GM12878 (cell line): Measurements from ENCODE around the gene ADAMTS16. TPM values are rescaled to one million over a fixed set of nuclear protein-coding genes. Genes with fewer than 3 reads are reported as not detected.

Experiments
- ATAC-seq: fragments of 200-7000 bp; cut with Tn5 transposase; 3 replicates; pipeline ENCODE4 v1.9.1; 2020; ENCODE audit warnings: mild to moderate bottlenecking, moderate library complexity
- BruUV-seq: library from RNA; stranded (reverse); fragments of 400-500 nt; replicated peaks from 2 replicates; lab custom pipeline; 2021; lab: Mats Ljungman, UMichigan
- CTCF ChIA-PET: fragments of 300-600 bp; sonication (Branson Sonifier 250); formaldehyde crosslinking; extraction: SDS; loops from one replicate; lab custom pipeline; 2021; ENCODE audit warnings: inconsistent platforms; lab: Yijun Ruan, JAX
- POLR2A ChIA-PET: fragments of 350-600 bp; formaldehyde crosslinking; extraction: SDS; loops from one replicate; lab custom pipeline; 2021; ENCODE audit warnings: inconsistent platforms; lab: Charles Lee
- RAD21 ChIA-PET: fragments of 300-600 bp; sonication (Branson Sonifier 250); formaldehyde crosslinking; loops from one replicate; lab custom pipeline; 2023; ENCODE audit warnings: antibody characterized with exemption; ENCODE audit not compliant: unreplicated experiment; lab: Charles Lee
- SMC1A ChIA-PET: fragments of 300-600 bp; sonication (Branson Sonifier 250); formaldehyde crosslinking; loops from one replicate; lab custom pipeline; 2023; ENCODE audit not compliant: unreplicated experiment, uncharacterized antibody; lab: Charles Lee
- DNase-seq: peaks from one replicate; pipeline ENCODE4 v3.0.0-alpha.2; 2011; ENCODE audit warnings: low read depth, low spot score
- FAIRE-seq: peaks from 3 replicates; lab custom pipeline; 2011; peaks lifted over from hg19 to GRCh38; lab: Jason Lieb, UNC
- H2AFZ ChIP-seq: 2 replicates; pipeline ENCODE4 v1.6.0; 2011; ENCODE audit warnings: low read depth, low read length, control low read depth; ENCODE audit not compliant: control insufficient read depth
- H3K27ac ChIP-seq: 2 replicates; pipeline ENCODE4 v1.5.1; 2011; ENCODE audit warnings: control low read depth; ENCODE audit not compliant: control insufficient read depth, insufficient read depth
- H3K27me3 ChIP-seq, 2 experiments: replicated peaks in 1 of 2; 2 replicates each; pipeline versions ENCODE4 v1.6.0 to v1.6.1; 2011; ENCODE audit warnings: low read length in 1 of 2; ENCODE audit not compliant: control insufficient read depth in 2 of 2, insufficient read depth in 2 of 2
- H3K36me3 ChIP-seq, 2 experiments: 2 replicates each; pipeline ENCODE4 v1.5.1; 2011; ENCODE audit warnings: low read length in 1 of 2; ENCODE audit not compliant: control insufficient read depth in 2 of 2, insufficient read depth in 2 of 2
- H3K4me1 ChIP-seq: 2 replicates; pipeline ENCODE4 v1.6.1; 2011; ENCODE audit warnings: mild to moderate bottlenecking, low read length, moderate library complexity, mixed read lengths; ENCODE audit not compliant: control insufficient read depth, insufficient read depth
- H3K4me2 ChIP-seq: 2 replicates; pipeline ENCODE4 v1.6.0; 2011; ENCODE audit warnings: control low read depth; ENCODE audit not compliant: control insufficient read depth, insufficient read depth
- H3K4me3 ChIP-seq: fragments of 200-600 bp; sonication (generic); 2 replicates; pipeline ENCODE4 v1.5.1; 2016
- H3K79me2 ChIP-seq: 2 replicates; pipeline ENCODE4 v1.6.0; 2011; ENCODE audit warnings: low read length; ENCODE audit not compliant: control insufficient read depth, insufficient read depth
- H3K9ac ChIP-seq: 2 replicates; pipeline ENCODE4 v1.8.0; 2011; ENCODE audit warnings: low read length, control low read depth, mixed read lengths; ENCODE audit not compliant: control insufficient read depth, insufficient read depth
- H3K9me3 ChIP-seq: replicated peaks from 3 replicates; pipeline ENCODE4 v1.5.1; 2011; ENCODE audit warnings: mild to moderate bottlenecking, low read length; ENCODE audit not compliant: control insufficient read depth, insufficient read depth
- H4K20me1 ChIP-seq: 2 replicates; pipeline ENCODE4 v1.6.0; 2011; ENCODE audit not compliant: control insufficient read depth, insufficient read depth
- CBX5 ChIP-seq: sonication (generic); IDR thresholded peaks from 2 replicates; pipeline ENCODE4 v1.6.1; 2016; ENCODE audit warnings: low read depth, moderate library complexity, mild to moderate bottlenecking, inconsistent platforms
- CUX1 ChIP-seq: IDR thresholded peaks from 2 replicates; pipeline ENCODE4 v1.6.1; 2012; ENCODE audit warnings: improper control_type of control experiment, low read depth, low read length; ENCODE audit not compliant: insufficient replicate concordance
- EP300 ChIP-seq, 2 experiments: fragments of 150-350 bp in 1 of 2; IDR thresholded peaks; 2 replicates each; pipeline ENCODE4 v1.6.1; 2011 to 2012; ENCODE audit warnings: low read depth in 2 of 2, low read length in 2 of 2, borderline replicate concordance in 1 of 2, improper control_type of control experiment in 1 of 2, inconsistent platforms in 1 of 2; ENCODE audit not compliant: control insufficient read depth in 1 of 2
- ESRRA ChIP-seq: IDR thresholded peaks from 2 replicates; pipeline ENCODE4 v1.6.1; 2012; ENCODE audit warnings: mild to moderate bottlenecking, low read length, improper control_type of control experiment
- IRF4 ChIP-seq: IDR thresholded peaks from 2 replicates; pipeline ENCODE4 v1.6.1; 2011; ENCODE audit warnings: low read depth, low read length
- MEF2B ChIP-seq: fragments of 450-650 bp; IDR thresholded peaks from 2 replicates; pipeline ENCODE4 v1.6.1; 2018; ENCODE audit warnings: mild to moderate bottlenecking, moderate library complexity; ENCODE audit not compliant: partially characterized antibody, poor library complexity, severe bottlenecking
- NFYA ChIP-seq: IDR thresholded peaks from 2 replicates; pipeline ENCODE4 v1.6.1; 2011; ENCODE audit warnings: low read depth, mild to moderate bottlenecking, low read length, improper control_type of control experiment, borderline replicate concordance
- NR2F1 ChIP-seq: fragments of 450-650 bp; conservative IDR thresholded peaks from 2 replicates; pipeline ENCODE4 v1.6.1; 2017; ENCODE audit warnings: mild to moderate bottlenecking
- PKNOX1 ChIP-seq: fragments of 450-650 bp; IDR thresholded peaks from 2 replicates; pipeline ENCODE4 v1.6.1; 2016; ENCODE audit warnings: mild to moderate bottlenecking
- RUNX3 ChIP-seq: IDR thresholded peaks from 2 replicates; pipeline ENCODE4 v1.6.1; 2012; ENCODE audit warnings: low read length, inconsistent platforms
- SMAD5 ChIP-seq: IDR thresholded peaks from 2 replicates; pipeline ENCODE4 v1.6.1; 2016; ENCODE audit warnings: antibody characterized with exemption, low read depth
- SP1 ChIP-seq: IDR thresholded peaks from one replicate; pipeline ENCODE4 v1.6.1; 2011; ENCODE audit warnings: low read depth, low read length
- SREBF1 ChIP-seq: IDR thresholded peaks from 2 replicates; pipeline ENCODE4 v1.6.1; 2012; ENCODE audit warnings: mild to moderate bottlenecking, low read length
- USF1 ChIP-seq: IDR thresholded peaks from 2 replicates; pipeline ENCODE4 v1.6.1; 2011; ENCODE audit warnings: borderline replicate concordance, low read depth, mild to moderate bottlenecking, moderate library complexity, mixed read lengths, low read length; ENCODE audit not compliant: insufficient read depth; ENCODE audit errors: extremely low read length
- WRNIP1 ChIP-seq: IDR thresholded peaks from 2 replicates; pipeline ENCODE4 v1.6.1; 2011; ENCODE audit warnings: low read depth, low read length, improper control_type of control experiment, borderline replicate concordance
- ZNF207 ChIP-seq: fragments of 450-650 bp; IDR thresholded peaks from 2 replicates; pipeline ENCODE4 v1.6.1; 2014; ENCODE audit warnings: antibody characterized with exemption, mild to moderate bottlenecking, borderline replicate concordance
- ZNF217 ChIP-seq: fragments of 450-650 bp; IDR thresholded peaks from 2 replicates; pipeline ENCODE4 v1.6.1; 2017; ENCODE audit warnings: antibody characterized with exemption, mild to moderate bottlenecking
- ZNF622 ChIP-seq: fragments of 450-650 bp; IDR thresholded peaks from 2 replicates; pipeline ENCODE4 v1.6.1; 2017; ENCODE audit warnings: mild to moderate bottlenecking, inconsistent platforms
- ZSCAN29 ChIP-seq: fragments of 450-650 bp; IDR thresholded peaks from 2 replicates; pipeline ENCODE4 v1.6.1; 2017; ENCODE audit warnings: mild to moderate bottlenecking, moderate library complexity
- in situ Hi-C: fragments of 300-500 bp; cut with MboI; formaldehyde crosslinking; loops from 9 replicates; pipeline ENCODE4 v1.14.3; 2018; ENCODE audit warnings: mixed read lengths
- intact Hi-C: fragments of 100-400 bp; cut with micrococcal nuclease; formaldehyde crosslinking; loops from one replicate; pipeline ENCODE4 v1.14.2; 2022; ENCODE audit not compliant: unreplicated experiment
- polyA plus RNA-seq, 11 experiments: library from polyadenylated mRNA; depleted of rRNA in 4 of 11; unstranded in 6 of 11; stranded (reverse) in 5 of 11; fragments of >200 nt; fragmentation: Nextera tagmentation in 4 of 11; fragmentation: Illumina TruSeq in 1 of 11; extraction: Ambion mirVana in 4 of 11; extraction: Trizol in 1 of 11; gene quantifications; 1 replicate in 1 of 11; 2 replicates in 10 of 11; pipeline versions ENCODE4 v1.2.1 to v1.2.3, GENCODE V29; 2011 to 2016; ENCODE audit warnings: inconsistent platforms in 2 of 11, missing spikeins in 2 of 11, low read depth in 1 of 11
- total RNA-seq, 4 experiments: library from RNA; depleted of rRNA in 3 of 4; stranded (reverse); fragments of >200 nt in 3 of 4; fragmentation: Illumina TruSeq in 1 of 4; extraction: Trizol in 1 of 4; gene quantifications; 2 replicates each; pipeline versions ENCODE4 v1.2.1 to v1.2.3, GENCODE V29; 2013 to 2021

ADAMTS16 gene
- total and polyA plus RNA-seq, 10 of the 15 experiments (the other 5 are each of a cell fraction or from before 2014, with no cell fraction given) = 0.04 TPM; not detected in 9

GRCh38 chr5:5332287-5332686 lies 192.2 kb downstream of the ADAMTS16 start (continued):
- TF ChIP-seq PKNOX1 (no peak), NR2F1 (no peak), NFYA (no peak), USF1 (no peak), MEF2B (no peak), ZNF207 (no peak), IRF4 (no peak), ESRRA (no peak), EP300 (IDR thresholded peaks at IDR 0.05; ENCODE audit: borderline replicate concordance in 1 of 2, control insufficient read depth in 1 of 2, low read depth in 2 of 2, low read length in 2 of 2) (no peak)

- ATAC-seq = no peak
- ChIA-PET CTCF (no interaction called here), POLR2A (no interaction called here), RAD21 (no interaction called here), SMC1A (no interaction called here)
- Histone ChIP-seq H3K4me3 (no peak overlapping the region), H3K27me3 (no peaks in the 10 kb centered on the region), H3K79me2 (no peaks in the 10 kb centered on the region), H3K36me3 (no peaks in the 10 kb centered on the region), H3K27ac (no peak overlapping the region), H3K4me2 (no peak overlapping the region), H4K20me1 (no peaks in the 10 kb centered on the region), H2AFZ (no peak overlapping the region), H3K9me3 (no peaks in the 10 kb centered on the region), H3K4me1 (no peaks in the 10 kb centered on the region), H3K9ac (no peak overlapping the region)
- DNase-seq = no peak
- intact Hi-C loops = no loop called here
- BruUV-seq = no TSS peak
- no peak for FAIRE-seq
- in situ Hi-C loops = no loop called here
- TF ChIP-seq ZNF217 (no peak), RUNX3 (no peak), WRNIP1 (no peak), CUX1 (no peak), SREBF1 (no peak), CBX5 (no peak), ZNF622 (no peak), SP1 (no peak), ESRRA (no peak), SMAD5 (no peak), ZSCAN29 (no peak)
These were observed 195.0 kb downstream of the ADAMTS16 start for GRCh38 chr5:5335107-5335506.
